ENCODE results near the gene OBP2B.
"Not testable (repeated sequence)": the region's sequence is repeated elsewhere in the genome, so short reads cannot be mapped to it uniquely, and the experiment has no call there.

GRCh38 chr9:133214276-133214675 is 5.2 kb upstream of the OBP2B start:
- not testable (repeated sequence) for TF ChIP-seq CTCF (conservative IDR thresholded peaks at IDR 0.05); ZFX (IDR thresholded peaks at IDR 0.05)

Data from C4-2B (cell line).